HCT116 (cell line): ENCODE data around the gene ADGRE2. TPM values are rescaled to one million over a fixed set of nuclear protein-coding genes. Genes with fewer than 3 reads are reported as not detected.
A peak's percentile ranks its signal among the peaks of the same experiment; 100 is the strongest.
"Not testable (repeated sequence)": the region's sequence is repeated elsewhere in the genome, so short reads cannot be mapped to it uniquely, and the experiment has no call there.

ENCODE experiments used
- ATAC-seq: fragments of 200-7000 bp; cut with Tn5 transposase; 2 replicates; pipeline ENCODE4 v1.9.1; 2020; ENCODE audit warnings: mild to moderate bottlenecking, moderate library complexity
- BruUV-seq: library from RNA; stranded (reverse); fragments of 400-500 nt; replicated peaks from 2 replicates; lab custom pipeline; 2021; lab: Mats Ljungman, UMichigan
- CTCF ChIA-PET: fragments of 300-600 bp; sonication (Branson Sonifier 250); formaldehyde crosslinking; loops from one replicate; lab custom pipeline; 2021; ENCODE audit warnings: antibody characterized with exemption; lab: Charles Lee
- POLR2A ChIA-PET: fragments of 300-600, 350-600 bp; sonication (Branson Sonifier 250); formaldehyde crosslinking; loops from one replicate; lab custom pipeline; 2021; ENCODE audit warnings: antibody characterized with exemption; lab: Charles Lee
- RAD21 ChIA-PET, 2 experiments: fragments of 300-600 bp; sonication (Branson Sonifier 250); formaldehyde crosslinking; loops; one replicate each; lab custom pipeline; 2023; ENCODE audit warnings: low total read pairs in 2 of 2; ENCODE audit not compliant: uncharacterized antibody in 2 of 2, unreplicated experiment in 2 of 2, low non-redundant PET in 1 of 2; lab: Charles Lee
- DNase-seq: peaks from one replicate; pipeline ENCODE4 v3.0.0-alpha.2; 2010; ENCODE audit warnings: low read depth, low spot score
- H2AFZ ChIP-seq: fragments of 200-600 bp; shearing (Covaris generic), sonication (generic); 2 replicates; pipeline ENCODE4 v1.6.1; 2017; ENCODE audit warnings: low read depth, mixed run types, mixed read lengths, antibody characterized with exemption, low read length; ENCODE audit not compliant: poor library complexity, severe bottlenecking
- H3K27ac ChIP-seq: 2 replicates; pipeline ENCODE4 v1.5.1; 2012; ENCODE audit warnings: low read depth, low read length
- H3K27me3 ChIP-seq: fragments of 200-600 bp; sonication (generic); 2 replicates; pipeline ENCODE4 v1.6.1; 2016; ENCODE audit warnings: mixed run types, low read length, mixed read lengths; ENCODE audit not compliant: insufficient read depth
- H3K36me3 ChIP-seq, 2 experiments: fragments of 200-500 bp in 1 of 2; fragments of 200-600 bp in 1 of 2; sonication (Bioruptor generic) in 1 of 2; sonication (generic) in 1 of 2; 2 replicates each; pipeline versions ENCODE4 v1.5.1 to v1.6.1; 2014 to 2016; ENCODE audit warnings: low read length in 2 of 2, inconsistent platforms in 1 of 2, mixed read lengths in 1 of 2, mixed run types in 1 of 2; ENCODE audit not compliant: insufficient read depth in 2 of 2, control insufficient read depth in 1 of 2
- H3K4me1 ChIP-seq, 2 experiments: fragments of 200-600 bp in 1 of 2; sonication (generic) in 1 of 2; 2 replicates each; pipeline versions ENCODE4 v1.5.1 to v1.6.1; 2012 to 2017; ENCODE audit warnings: low read length in 2 of 2, inconsistent platforms in 1 of 2, mild to moderate bottlenecking in 1 of 2, mixed read lengths in 1 of 2, mixed run types in 1 of 2, moderate library complexity in 1 of 2; ENCODE audit not compliant: insufficient read depth in 2 of 2, control insufficient read depth in 1 of 2
- H3K4me2 ChIP-seq: fragments of 200-600 bp; sonication (generic); 2 replicates; pipeline ENCODE4 v1.6.1; 2017; ENCODE audit warnings: mixed run types, low read length, mixed read lengths
- H3K4me3 ChIP-seq, 2 experiments: fragments of 200-600 bp in 1 of 2; sonication (generic) in 1 of 2; replicated peaks in 1 of 2; 2 replicates each; pipeline ENCODE4 v1.5.1; 2011 to 2016; ENCODE audit warnings: low read length in 2 of 2, control low read depth in 1 of 2, low read depth in 1 of 2, mild to moderate bottlenecking in 1 of 2, mixed read lengths in 1 of 2, mixed run types in 1 of 2
- H3K79me2 ChIP-seq: fragments of 200-600 bp; sonication (generic); 2 replicates; pipeline ENCODE4 v1.6.1; 2017; ENCODE audit warnings: mild to moderate bottlenecking, mixed run types, low read length, moderate library complexity, mixed read lengths; ENCODE audit not compliant: insufficient read depth
- H3K9ac ChIP-seq: fragments of 200-600 bp; sonication (generic); 2 replicates; pipeline ENCODE4 v1.6.1; 2016; ENCODE audit warnings: low read length, mixed read lengths
- H3K9me2 ChIP-seq: fragments of 200-600 bp; sonication (generic), shearing (Covaris generic); 2 replicates; pipeline ENCODE4 v1.6.1; 2017; ENCODE audit warnings: mixed run types, mild to moderate bottlenecking, moderate library complexity; ENCODE audit not compliant: insufficient read depth
- H3K9me3 ChIP-seq, 2 experiments: fragments of 200-500 bp in 1 of 2; fragments of 200-600 bp in 1 of 2; sonication (Bioruptor generic) in 1 of 2; sonication (generic) in 1 of 2; 2 replicates each; pipeline ENCODE4 v1.6.1; 2014 to 2017; ENCODE audit warnings: low read length in 2 of 2, mixed read lengths in 2 of 2, inconsistent platforms in 1 of 2, low read depth in 1 of 2, mild to moderate bottlenecking in 1 of 2, mixed run types in 1 of 2, moderate library complexity in 1 of 2; ENCODE audit not compliant: control insufficient read depth in 1 of 2, insufficient read depth in 1 of 2
- H4K20me1 ChIP-seq: fragments of 200-600 bp; sonication (generic), shearing (Covaris generic); 2 replicates; pipeline ENCODE4 v1.6.1; 2017; ENCODE audit warnings: mixed run types, mild to moderate bottlenecking, moderate library complexity; ENCODE audit not compliant: insufficient read depth
- ELF1 ChIP-seq: IDR thresholded peaks from 2 replicates; pipeline ENCODE4 v1.6.1; 2012; ENCODE audit warnings: low read depth, borderline replicate concordance
- POLR2AphosphoS5 ChIP-seq: IDR thresholded peaks from 2 replicates; pipeline ENCODE4 v1.6.1; 2011; ENCODE audit warnings: mild to moderate bottlenecking, low read depth, low read length, moderate library complexity
- YY1 ChIP-seq: IDR thresholded peaks from 2 replicates; pipeline ENCODE4 v1.6.1; 2011; ENCODE audit warnings: low read length, low read depth, moderate library complexity, mild to moderate bottlenecking; ENCODE audit not compliant: insufficient replicate concordance; ENCODE audit errors: extremely low read depth
- intact Hi-C: fragments of 100-400 bp; cut with micrococcal nuclease; formaldehyde crosslinking; loops from 2 replicates; pipeline ENCODE4 v1.10.0; 2022
- total RNA-seq: library from RNA; stranded (reverse); gene quantifications from one replicate; pipeline ENCODE4 v1.2.1, GENCODE V29; 2021; ENCODE audit not compliant: unreplicated experiment
- TF ChIP-seq, protein P1 (sequence below), 3 experiments: fragments of 200-600 bp in 1 of 3; sonication (generic) in 1 of 3; IDR thresholded peaks in 2 of 3; conservative IDR thresholded peaks in 1 of 3; 2 replicates each; pipeline ENCODE4 v1.5.1; 2012 to 2017; ENCODE audit warnings: low read depth in 2 of 3, low read length in 2 of 3, antibody characterized with exemption in 1 of 3, borderline replicate concordance in 1 of 3, control low read depth in 1 of 3, mild to moderate bottlenecking in 1 of 3, mixed read lengths in 1 of 3, mixed run types in 1 of 3, moderate library complexity in 1 of 3; ENCODE audit not compliant: insufficient read depth in 1 of 3
- TF ChIP-seq, protein P2 (sequence below): IDR thresholded peaks from 2 replicates; pipeline ENCODE4 v1.6.1; 2012
- TF ChIP-seq, protein P3 (sequence below): IDR thresholded peaks from 2 replicates; pipeline ENCODE4 v1.6.1; 2012

The ADGRE2 gene
- total RNA-seq, 1 experiment from 2014 or later = 8.4 TPM

DNA sequence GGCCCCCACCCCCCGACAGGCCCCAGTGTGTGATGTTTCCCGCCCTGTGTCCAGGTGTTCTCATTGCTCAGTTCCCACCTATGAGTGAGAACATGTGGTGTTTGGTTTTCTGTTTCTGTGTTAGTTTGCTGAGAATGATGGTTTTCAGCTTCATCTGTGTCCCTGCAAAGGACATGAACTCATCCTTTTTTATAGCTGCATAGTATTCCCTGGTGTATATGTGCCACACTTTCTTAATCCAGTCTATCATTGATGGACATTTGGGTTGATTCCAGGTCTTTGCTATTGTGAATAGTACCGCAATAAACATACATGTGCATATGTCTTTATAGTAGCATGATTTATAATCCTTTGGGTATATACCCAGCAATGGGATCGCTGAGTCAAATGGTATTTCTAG is 715 bp downstream of the ADGRE2 start:
- H4K20me1 ChIP-seq, RAD21 ChIA-PET, ATAC-seq, BruUV-seq, H3K9ac ChIP-seq, H2AFZ ChIP-seq, H3K4me1 ChIP-seq, H3K9me2 ChIP-seq, H3K27me3 ChIP-seq, H3K9me3 ChIP-seq, H3K27ac ChIP-seq, H3K36me3 ChIP-seq, H3K4me2 ChIP-seq, H3K4me3 ChIP-seq, DNase-seq, H3K79me2 ChIP-seq: not testable (repeated sequence)
- ChIA-PET CTCF (interaction anchor here (1.3 to 2.2 kb wide), 3 partner anchors 9 to 205 kb away, joined by 3 to 9 read pairs (median 5); partner anchors contain the start of gene NDUFB7), POLR2A (interaction anchor here (1.5 kb wide), 2 partner anchors 21 to 204 kb away, joined by 3 to 5 read pairs; no protein-coding TSS in a partner anchor)
- intact Hi-C loops = loop anchor here (2.0 kb wide), 1 partner anchor 203 kb away; no protein-coding TSS in a partner anchor

DNA sequence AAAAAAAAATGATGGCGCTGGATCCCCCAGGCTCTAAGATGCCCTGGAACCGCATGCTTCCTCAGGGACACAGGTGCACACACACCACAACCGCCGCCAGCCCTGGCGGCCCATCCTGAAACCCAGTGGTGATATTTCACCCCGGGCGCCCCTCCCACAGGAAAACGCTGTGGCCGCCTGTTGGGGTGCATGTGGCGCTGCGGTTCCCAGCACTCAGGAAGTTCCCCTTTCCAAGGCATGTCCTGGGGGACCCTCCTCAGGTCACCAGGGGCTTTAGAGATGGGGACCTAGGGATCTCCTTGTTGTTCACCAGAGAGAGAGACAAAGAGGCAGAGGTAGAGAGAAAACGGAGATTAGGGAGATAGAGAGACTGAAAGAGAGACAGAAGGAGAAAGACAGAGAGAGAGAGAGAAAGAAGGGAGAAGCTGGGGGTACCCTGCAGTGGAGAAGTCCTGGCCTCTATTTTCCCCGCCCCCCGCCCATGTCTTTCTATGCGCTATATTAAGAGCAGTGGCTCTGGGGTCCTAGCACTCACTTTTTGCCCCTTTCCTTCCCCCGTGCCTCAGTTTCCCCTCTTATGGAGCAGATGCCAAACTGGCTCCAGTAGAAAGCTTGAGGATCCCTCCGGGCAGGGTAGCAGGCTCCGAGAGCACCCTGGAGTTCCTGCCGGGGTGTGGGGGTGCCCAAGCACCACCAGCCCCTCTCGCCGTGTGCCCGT is 2.3 kb downstream of the ADGRE2 start:
- Histone ChIP-seq H3K27ac (peak overlapping the region; percentile 58), H2AFZ (peak overlapping the region; percentile 46), H3K4me3 (peak overlapping the region; percentile 74 to 80), H3K9me3 (no peaks in the 10 kb centered on the region), H3K79me2 (0 out of 2 replicates have a peak, but pooled peaks cover 4% of the 10 kb centered on the region), H3K4me2 (peak overlapping the region; percentile 95), H3K36me3 (peaks cover 5 to 7% of the 10 kb centered on the region in 2 experiments; a peak in 1 of 4 replicates), H3K4me1 (peaks cover 6 to 8% of the 10 kb centered on the region in 2 experiments; a peak in 3 of 4 replicates), H3K9ac (peak overlapping the region; percentile 72), H4K20me1 (no peaks in the 10 kb centered on the region), H3K9me2 (no peaks in the 10 kb centered on the region), H3K27me3 (no peaks in the 10 kb centered on the region)
- ChIA-PET CTCF (interaction anchor here (0.8 to 2.2 kb wide), 4 partner anchors 10 to 394 kb away, joined by 3 to 9 read pairs (median 3); partner anchors contain the start of genes NDUFB7 and ZNF333), POLR2A (interaction anchor here (0.6 to 1.5 kb wide), 7 partner anchors 9 to 202 kb away, joined by 3 to 5 read pairs (median 3); partner anchors contain the start of gene ZNF333), RAD21 (interaction anchor here in 1 of 2 experiments (0.6 kb wide), 1 partner anchor 7 kb away, joined by 3 read pairs; no protein-coding TSS in a partner anchor)
- DNase-seq (no peak), ATAC-seq (peak; percentile 52)
- BruUV-seq = no TSS peak
- TF ChIP-seq, protein P1, sequence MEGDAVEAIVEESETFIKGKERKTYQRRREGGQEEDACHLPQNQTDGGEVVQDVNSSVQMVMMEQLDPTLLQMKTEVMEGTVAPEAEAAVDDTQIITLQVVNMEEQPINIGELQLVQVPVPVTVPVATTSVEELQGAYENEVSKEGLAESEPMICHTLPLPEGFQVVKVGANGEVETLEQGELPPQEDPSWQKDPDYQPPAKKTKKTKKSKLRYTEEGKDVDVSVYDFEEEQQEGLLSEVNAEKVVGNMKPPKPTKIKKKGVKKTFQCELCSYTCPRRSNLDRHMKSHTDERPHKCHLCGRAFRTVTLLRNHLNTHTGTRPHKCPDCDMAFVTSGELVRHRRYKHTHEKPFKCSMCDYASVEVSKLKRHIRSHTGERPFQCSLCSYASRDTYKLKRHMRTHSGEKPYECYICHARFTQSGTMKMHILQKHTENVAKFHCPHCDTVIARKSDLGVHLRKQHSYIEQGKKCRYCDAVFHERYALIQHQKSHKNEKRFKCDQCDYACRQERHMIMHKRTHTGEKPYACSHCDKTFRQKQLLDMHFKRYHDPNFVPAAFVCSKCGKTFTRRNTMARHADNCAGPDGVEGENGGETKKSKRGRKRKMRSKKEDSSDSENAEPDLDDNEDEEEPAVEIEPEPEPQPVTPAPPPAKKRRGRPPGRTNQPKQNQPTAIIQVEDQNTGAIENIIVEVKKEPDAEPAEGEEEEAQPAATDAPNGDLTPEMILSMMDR (IDR thresholded peaks at IDR 0.05 in 2 of 3, conservative IDR thresholded peaks at IDR 0.05 in 1 of 3; ENCODE audit: borderline replicate concordance in 1 of 3, insufficient read depth in 1 of 3, low read depth in 2 of 3, low read length in 2 of 3) = 0 out of 6 replicates have a peak, but pooled peaks of 1 of the 3 experiments have one; percentile 13
- TF ChIP-seq YY1 = no peak
- TF ChIP-seq ELF1 = no peak
- TF ChIP-seq, protein P2, sequence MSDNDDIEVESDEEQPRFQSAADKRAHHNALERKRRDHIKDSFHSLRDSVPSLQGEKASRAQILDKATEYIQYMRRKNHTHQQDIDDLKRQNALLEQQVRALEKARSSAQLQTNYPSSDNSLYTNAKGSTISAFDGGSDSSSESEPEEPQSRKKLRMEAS = peak; percentile 43; the same call in 1 of the 2 replicates
- no peak for TF ChIP-seq POLR2AphosphoS5
- TF ChIP-seq, protein P3, sequence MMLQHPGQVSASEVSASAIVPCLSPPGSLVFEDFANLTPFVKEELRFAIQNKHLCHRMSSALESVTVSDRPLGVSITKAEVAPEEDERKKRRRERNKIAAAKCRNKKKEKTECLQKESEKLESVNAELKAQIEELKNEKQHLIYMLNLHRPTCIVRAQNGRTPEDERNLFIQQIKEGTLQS = no peak
- intact Hi-C loops = loop anchor here (2.0 kb wide), 1 partner anchor 201 kb away; no protein-coding TSS in a partner anchor

DNA sequence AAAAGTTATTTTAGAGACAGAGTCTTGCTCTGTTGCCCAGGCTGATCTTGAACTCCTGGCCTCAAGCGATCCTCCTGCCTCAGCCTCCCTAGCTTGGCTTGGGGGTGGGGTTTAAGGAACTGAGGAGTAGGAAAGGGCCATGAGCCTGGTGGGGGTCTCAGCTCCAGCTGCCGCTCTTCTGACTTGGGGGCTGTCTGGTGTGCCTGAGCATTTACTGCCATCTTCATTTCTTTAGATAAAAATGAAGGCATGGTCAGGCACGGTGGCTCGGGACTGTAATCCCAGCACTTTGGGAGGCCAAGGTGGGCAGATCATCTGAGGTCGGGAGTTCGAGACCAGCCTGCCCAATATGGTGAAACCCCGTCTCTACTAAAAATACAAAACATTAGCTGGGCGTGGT is 3.0 kb downstream of the ADGRE2 start:
- H3K79me2 ChIP-seq, ATAC-seq, H3K9me3 ChIP-seq, intact Hi-C loops, H2AFZ ChIP-seq, H3K27me3 ChIP-seq, H3K4me1 ChIP-seq, BruUV-seq, H3K27ac ChIP-seq, H3K9ac ChIP-seq, H3K9me2 ChIP-seq, RAD21 ChIA-PET, H4K20me1 ChIP-seq, DNase-seq, H3K36me3 ChIP-seq: not testable (repeated sequence)
- ChIA-PET POLR2A (interaction anchor here (0.7 kb wide), 1 partner anchor 196 kb away, joined by 3 read pairs; no protein-coding TSS in a partner anchor), CTCF (interaction anchor here (1.1 kb wide), 1 partner anchor 11 kb away, joined by 3 read pairs; no protein-coding TSS in a partner anchor)
- Histone ChIP-seq H3K4me2 (peak overlapping the region; percentile 95), H3K4me3 (peak overlapping the region; percentile 74 to 80)
